ENCODE results near the gene CACNA1A.

GRCh38 chr19:13398182-13398581 is 108.1 kb downstream of the CACNA1A start:
- no peak for TF ChIP-seq CTCF (IDR thresholded peaks at IDR 0.05)
- TF ChIP-seq POLR2A (IDR thresholded peaks at IDR 0.05) = no peak
